CD14-positive monocyte (primary cell): ENCODE results near the gene CARD11. TPM values are rescaled to one million over a fixed set of nuclear protein-coding genes. Genes with fewer than 3 reads are reported as not detected.

Source experiments
- DNase-seq, 3 donors: peaks; one replicate each; pipeline ENCODE4 v3.0.0-alpha.2; 2011 to 2022
- H2AFZ ChIP-seq: 2 replicates; pipeline ENCODE4 v1.6.0; 2012; ENCODE audit warnings: mild to moderate bottlenecking, low read depth, low read length, inconsistent platforms; ENCODE audit not compliant: insufficient read depth, poor library complexity, severe bottlenecking
- H3K27ac ChIP-seq, 2 donors: 1 replicate in 1 of 2; 2 replicates in 1 of 2; pipeline ENCODE4 v1.5.1; 2012 to 2013; ENCODE audit warnings: low read length in 2 of 2, control low read depth in 1 of 2, inconsistent platforms in 1 of 2, low read depth in 1 of 2, mild to moderate bottlenecking in 1 of 2
- H3K27me3 ChIP-seq, 2 donors: one replicate each; pipeline versions ENCODE4 v1.6.0 to v1.6.1; 2011 to 2013; ENCODE audit warnings: low read length in 2 of 2; ENCODE audit not compliant: control insufficient read depth in 2 of 2, insufficient read depth in 2 of 2
- H3K36me3 ChIP-seq, 2 donors: replicated peaks in 1 of 2; 1 replicate in 1 of 2; 2 replicates in 1 of 2; pipeline versions ENCODE4 v1.5.1 to v1.6.1; 2012 to 2013; ENCODE audit warnings: low read length in 2 of 2, control low read depth in 1 of 2, inconsistent platforms in 1 of 2, mild to moderate bottlenecking in 1 of 2; ENCODE audit not compliant: insufficient read depth in 2 of 2, control insufficient read depth in 1 of 2
- H3K4me1 ChIP-seq, 2 donors: 1 replicate in 1 of 2; 2 replicates in 1 of 2; pipeline versions ENCODE4 v1.5.1 to v1.6.1; 2012 to 2013; ENCODE audit warnings: low read length in 2 of 2, control low read depth in 1 of 2, inconsistent platforms in 1 of 2, mild to moderate bottlenecking in 1 of 2, moderate library complexity in 1 of 2; ENCODE audit not compliant: insufficient read depth in 2 of 2, control insufficient read depth in 1 of 2
- H3K4me2 ChIP-seq: replicated peaks from 2 replicates; pipeline ENCODE3; 2012; ENCODE audit warnings: low read length, moderate library complexity, mild to moderate bottlenecking; ENCODE audit not compliant: poor library complexity, severe bottlenecking; ENCODE audit errors: extremely low read depth
- H3K4me3 ChIP-seq, 3 experiments: fragments of 200-600 bp in 1 of 3; sonication (generic) in 1 of 3; replicated peaks in 1 of 3; 1 replicate in 2 of 3; 2 replicates in 1 of 3; pipeline ENCODE4 v1.5.1; 2011 to 2013; ENCODE audit warnings: low read length in 3 of 3, mild to moderate bottlenecking in 3 of 3, control low read depth in 2 of 3, low read depth in 2 of 3, inconsistent platforms in 1 of 3, moderate library complexity in 1 of 3
- H3K79me2 ChIP-seq: 2 replicates; pipeline ENCODE4 v1.6.0; 2012; ENCODE audit warnings: mild to moderate bottlenecking, control low read depth, inconsistent platforms, low read length, moderate library complexity; ENCODE audit not compliant: insufficient read depth
- H3K9ac ChIP-seq: 2 replicates; pipeline ENCODE4 v1.6.0; 2017; ENCODE audit warnings: low read length, mild to moderate bottlenecking; ENCODE audit not compliant: insufficient read depth, poor library complexity, severe bottlenecking
- H3K9me3 ChIP-seq, 2 donors: replicated peaks in 1 of 2; 1 replicate in 1 of 2; 2 replicates in 1 of 2; pipeline versions ENCODE4 v1.5.1 to v1.6.1; 2012 to 2013; ENCODE audit warnings: low read length in 2 of 2, control low read depth in 1 of 2; ENCODE audit not compliant: control insufficient read depth in 1 of 2, insufficient read depth in 1 of 2
- H4K20me1 ChIP-seq: 2 replicates; pipeline ENCODE4 v1.6.0; 2012; ENCODE audit warnings: mild to moderate bottlenecking, low read length, control low read depth, moderate library complexity; ENCODE audit not compliant: insufficient read depth
- H3K27ac Mint-ChIP-seq, 7 donors: one replicate each; pipeline ENCODE4 v1.8.0; 2020; ENCODE audit warnings: mild to moderate bottlenecking in 7 of 7, mixed read lengths in 7 of 7, moderate library complexity in 6 of 7, inconsistent platforms in 2 of 7
- H3K27me3 Mint-ChIP-seq, 3 donors: one replicate each; pipeline ENCODE4 v1.8.0; 2021 to 2022; ENCODE audit warnings: low read depth in 3 of 3, mild to moderate bottlenecking in 3 of 3, mixed read lengths in 3 of 3, moderate library complexity in 3 of 3, inconsistent platforms in 1 of 3
- H3K36me3 Mint-ChIP-seq, 2 donors: one replicate each; pipeline ENCODE4 v1.8.0; 2020; ENCODE audit warnings: mixed read lengths in 2 of 2, inconsistent platforms in 1 of 2, mild to moderate bottlenecking in 1 of 2
- H3K4me1 Mint-ChIP-seq: one replicate; pipeline ENCODE4 v1.8.0; 2020; ENCODE audit warnings: mild to moderate bottlenecking, mixed read lengths
- H3K4me3 Mint-ChIP-seq, 2 donors: one replicate each; pipeline ENCODE4 v1.8.0; 2020; ENCODE audit warnings: mild to moderate bottlenecking in 2 of 2, mixed read lengths in 2 of 2, moderate library complexity in 1 of 2
- H3K9me3 Mint-ChIP-seq, 7 donors: one replicate each; pipeline ENCODE4 v1.8.0; 2020 to 2022; ENCODE audit warnings: mixed read lengths in 7 of 7, mild to moderate bottlenecking in 6 of 7, moderate library complexity in 6 of 7, inconsistent platforms in 2 of 7
- CTCF ChIP-seq: fragments of 200-600 bp; IDR thresholded peaks from one replicate; pipeline ENCODE4 v1.8.0; 2022; ENCODE audit warnings: antibody characterized with exemption, mild to moderate bottlenecking
- WGBS: methylation state at CpG from one replicate; pipeline ENCODE4 v1.1.5; 2013; ENCODE audit warnings: missing lambda C conversion rate; ENCODE audit not compliant: insufficient coverage; 5-methylcytosine and 5-hydroxymethylcytosine counted together
- intact Hi-C, 2 donors: fragments of 100-400 bp; cut with micrococcal nuclease; formaldehyde crosslinking; loops; one replicate each; pipeline versions ENCODE4 v1.15.0 to v1.15.1; 2023
- polyA plus RNA-seq, 3 donors: library from polyadenylated mRNA; depleted of rRNA in 1 of 3; unstranded in 2 of 3; stranded (reverse) in 1 of 3; fragments of 300-500 nt in 2 of 3; fragments of >200 nt in 1 of 3; fragmentation: Illumina TruSeq in 2 of 3; gene quantifications; 1 replicate in 2 of 3; 2 replicates in 1 of 3; pipeline ENCODE4 v1.2.3, GENCODE V29; 2012 to 2021

The CARD11 gene
- polyA plus RNA-seq, 3 donors: 0.04 to 0.17 TPM; not detected in 1

GRCh38 chr7:2928613-2929311, 114.9 kb downstream of the CARD11 start:
- Histone ChIP-seq H2AFZ (no peak overlapping the region), H3K79me2 (no peaks in the 10 kb centered on the region), H3K27me3 (no peaks in the 10 kb centered on the region), H4K20me1 (no peaks in the 10 kb centered on the region), H3K27ac (no peak overlapping the region), H3K4me3 (no peak overlapping the region), H3K4me1 (no peaks in the 10 kb centered on the region), H3K4me2 (no peak overlapping the region), H3K36me3 (no peaks in the 10 kb centered on the region), H3K9ac (no peak overlapping the region), H3K9me3 (no peaks in the 10 kb centered on the region)
- peaks cover 0 to 3% (median 0%) of the 10 kb centered on the region in 3 donors for H3K27me3 Mint-ChIP-seq
- H3K4me3 Mint-ChIP-seq: no peak overlapping the region
- no peaks in the 10 kb centered on the region for H3K4me1 Mint-ChIP-seq
- no peak for TF ChIP-seq CTCF
- no peak overlapping the region for H3K27ac Mint-ChIP-seq
- H3K9me3 Mint-ChIP-seq: peaks cover 0 to 3% (median 0%) of the 10 kb centered on the region in 7 donors
- no peak for DNase-seq
- WGBS: 96% methylated on average over 33 of the region's 35 CpGs
- intact Hi-C loops: no loop called here
- H3K36me3 Mint-ChIP-seq: no peaks in the 10 kb centered on the region

GRCh38 chr7:2928256-2928612, 115.4 kb downstream of the CARD11 start:
- Histone ChIP-seq H3K4me2 (no peak overlapping the region), H3K36me3 (no peaks in the 10 kb centered on the region), H3K79me2 (no peaks in the 10 kb centered on the region), H3K27me3 (no peaks in the 10 kb centered on the region), H3K4me1 (no peaks in the 10 kb centered on the region), H3K9ac (no peak overlapping the region), H3K4me3 (no peak overlapping the region), H4K20me1 (no peaks in the 10 kb centered on the region), H2AFZ (no peak overlapping the region), H3K27ac (no peak overlapping the region), H3K9me3 (no peaks in the 10 kb centered on the region)
- WGBS: 96% methylated on average over 8 of the region's 10 CpGs
- DNase-seq: no peak
- H3K4me3 Mint-ChIP-seq: no peak overlapping the region
- H3K36me3 Mint-ChIP-seq: no peaks in the 10 kb centered on the region
- H3K9me3 Mint-ChIP-seq: peaks cover 0 to 3% (median 0%) of the 10 kb centered on the region in 7 donors
- H3K27ac Mint-ChIP-seq: no peak overlapping the region
- H3K4me1 Mint-ChIP-seq: no peaks in the 10 kb centered on the region
- TF ChIP-seq CTCF: no peak
- peaks cover 0 to 3% (median 0%) of the 10 kb centered on the region in 3 donors for H3K27me3 Mint-ChIP-seq
- intact Hi-C loops: no loop called here
